HG03575 (cell line): Measurements from ENCODE around the gene STK39.
A peak's percentile ranks its signal among the peaks of the same experiment; 100 is the strongest.
"Not testable (repeated sequence)": the region's sequence is repeated elsewhere in the genome, so short reads cannot be mapped to it uniquely, and the experiment has no call there.

Experiments used
- ATAC-seq: cut with Tn5 transposase; IDR thresholded peaks from one replicate; pipeline ENCODE4 v1.9.1; 2021; ENCODE audit not compliant: unreplicated experiment, insufficient number of reproducible peaks, low FRiP score; ENCODE audit errors: extremely low read depth

STK39 gene

DNA sequence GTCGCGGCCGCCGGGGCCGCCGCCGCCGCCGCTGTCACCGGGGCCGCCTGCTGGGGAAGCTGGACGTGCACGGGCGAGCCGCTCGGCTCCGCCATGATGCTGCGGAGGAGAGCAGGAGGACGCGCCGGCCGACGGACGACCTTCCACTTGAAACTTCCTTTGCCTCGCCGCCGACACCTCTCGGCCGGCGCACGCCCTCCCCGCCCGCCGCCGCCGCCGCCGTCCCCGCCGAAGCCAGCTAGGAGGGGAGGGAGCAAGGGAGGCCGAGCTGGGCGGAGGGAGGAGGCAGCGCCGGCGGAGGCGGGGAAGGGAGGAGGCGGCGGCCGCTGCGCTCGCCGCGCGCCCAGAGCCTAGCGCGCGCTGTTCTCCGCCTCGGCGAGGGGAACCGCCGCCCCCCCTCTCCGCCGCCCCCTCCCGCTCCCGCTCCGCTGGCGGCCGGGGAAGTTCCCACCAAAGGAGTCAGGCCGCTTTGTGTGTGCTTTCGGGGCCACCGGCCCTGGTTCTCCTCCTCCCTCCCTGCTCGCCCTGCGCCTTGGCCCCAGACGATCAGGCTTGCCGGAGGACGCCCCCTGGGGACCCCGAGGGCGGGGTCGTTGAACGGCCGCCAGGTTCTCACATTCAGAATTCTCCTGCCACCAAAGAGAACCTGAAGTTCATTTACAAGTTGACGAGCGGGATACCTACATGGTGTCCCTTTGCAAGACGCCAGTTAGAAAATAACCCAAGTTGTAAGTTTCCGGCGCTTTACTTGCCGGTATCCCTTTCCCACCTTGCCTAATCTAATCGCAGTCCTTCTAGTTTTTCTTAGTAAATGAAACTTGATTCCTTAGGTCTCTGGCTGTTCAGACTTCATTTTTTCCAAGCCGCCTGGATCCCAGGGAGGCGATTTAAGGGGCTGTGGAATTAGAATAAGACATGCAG lies at the start of gene STK39:
STK39 (minus strand) TSS at position 255 of the 921 bp plus-strand sequence; CDS start at position 95, 160 bp downstream.
- peak; percentile 31 for ATAC-seq

DNA sequence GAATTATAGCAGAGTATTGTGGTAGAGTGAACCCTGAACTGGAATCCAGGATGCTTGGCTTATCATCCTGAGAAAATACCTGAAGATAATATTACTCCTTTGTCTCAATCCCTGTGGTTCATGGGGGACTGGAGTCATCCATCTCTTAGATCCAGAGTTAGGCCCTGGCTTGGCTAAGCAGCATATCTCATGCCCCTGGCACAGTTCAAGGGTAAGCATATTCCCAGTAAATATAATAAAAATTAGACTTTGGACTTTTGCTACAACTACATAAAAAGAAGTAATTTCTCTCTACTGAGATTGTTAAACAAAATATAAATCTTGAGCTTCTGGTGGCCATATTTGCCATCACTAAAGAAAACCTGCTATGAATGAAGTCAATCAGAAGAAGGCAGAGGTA lies 47.7 kb upstream of the STK39 start:
- ATAC-seq: no peak

GRCh38 chr2:168294409-168294808 lies 47.0 kb upstream of the STK39 start:
- ATAC-seq: no peak

GRCh38 chr2:168293766-168294165 lies 46.4 kb upstream of the STK39 start:
- no peak for ATAC-seq

DNA sequence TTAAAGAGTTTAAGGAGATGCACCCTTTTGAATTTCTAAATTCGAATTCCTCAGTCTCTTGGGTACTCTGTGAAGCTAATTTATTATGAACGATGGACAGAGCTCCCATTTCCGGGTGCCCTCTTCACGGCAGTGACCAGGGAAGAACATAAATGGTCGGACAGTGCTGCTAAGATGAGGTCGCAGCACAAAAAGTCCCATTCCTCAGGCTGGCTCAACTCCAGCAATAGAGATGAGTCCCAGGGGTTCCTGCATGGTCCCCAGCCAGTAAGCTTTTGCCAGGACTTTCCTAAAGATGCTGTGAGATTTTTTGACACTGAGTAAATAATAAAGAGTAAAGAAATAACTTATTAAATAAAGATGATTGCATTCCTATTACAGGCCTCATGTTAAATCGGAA lies 43.0 kb upstream of the STK39 start:
- no peak for ATAC-seq

DNA sequence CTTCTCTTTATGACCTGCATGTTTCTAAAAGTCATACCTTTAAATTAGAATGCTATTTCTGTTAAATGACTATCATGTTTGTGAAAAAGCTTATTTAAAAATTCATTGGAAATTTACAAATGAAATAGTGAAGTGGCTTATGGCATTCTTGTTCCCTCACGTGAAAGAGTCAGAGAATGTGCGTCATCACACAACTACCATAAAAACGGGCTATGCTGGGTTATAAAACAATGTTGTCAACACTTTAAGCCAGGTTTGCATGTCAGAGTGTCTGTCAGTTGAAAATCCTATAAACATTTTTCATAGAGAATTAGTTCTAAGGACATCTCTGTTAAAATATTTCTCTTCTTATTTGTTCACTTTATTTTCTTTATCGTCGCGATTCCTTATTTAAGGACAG lies 42.5 kb upstream of the STK39 start:
- no peak for ATAC-seq

DNA sequence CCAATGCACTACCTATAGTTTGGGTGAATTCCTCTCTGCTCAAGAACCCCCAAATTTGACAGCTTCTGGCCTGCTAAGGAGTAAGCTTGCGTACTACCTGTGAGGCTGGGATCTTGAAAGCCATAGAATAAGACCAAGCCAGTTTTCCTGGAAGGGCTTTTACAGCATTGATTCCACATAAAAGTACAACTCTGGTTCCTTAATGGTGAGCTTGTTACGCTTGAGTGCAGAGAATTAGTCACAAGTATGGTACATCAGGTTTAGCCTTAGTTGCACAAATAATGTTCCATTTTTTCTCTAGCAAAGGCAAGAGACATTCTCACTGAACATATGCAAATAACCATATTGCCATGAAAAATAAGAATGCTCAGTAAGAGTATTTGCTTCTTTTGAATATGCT lies 39.1 kb upstream of the STK39 start:
- ATAC-seq: no peak

GRCh38 chr2:168278424-168278888 lies 31.1 kb upstream of the STK39 start:
- ATAC-seq: no peak

DNA sequence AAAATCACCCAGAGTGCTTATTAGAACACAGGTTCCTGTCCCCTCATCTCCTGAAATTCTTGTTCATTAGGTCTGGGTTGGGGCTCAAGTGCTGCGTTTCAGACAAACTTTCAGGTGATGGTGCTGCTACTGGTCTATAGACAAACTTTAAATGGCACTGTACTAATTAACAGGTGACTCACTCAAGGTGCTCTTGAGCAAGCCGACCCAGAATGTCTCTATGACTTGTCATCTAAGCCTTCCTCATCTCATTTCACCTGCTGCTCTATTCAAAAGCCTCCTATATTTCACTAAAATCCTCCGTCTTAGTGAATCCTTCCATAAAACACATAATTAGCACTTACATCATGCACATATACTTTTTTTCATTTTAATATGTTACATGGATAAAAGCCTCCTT lies 29.9 kb upstream of the STK39 start:
- no peak for ATAC-seq

DNA sequence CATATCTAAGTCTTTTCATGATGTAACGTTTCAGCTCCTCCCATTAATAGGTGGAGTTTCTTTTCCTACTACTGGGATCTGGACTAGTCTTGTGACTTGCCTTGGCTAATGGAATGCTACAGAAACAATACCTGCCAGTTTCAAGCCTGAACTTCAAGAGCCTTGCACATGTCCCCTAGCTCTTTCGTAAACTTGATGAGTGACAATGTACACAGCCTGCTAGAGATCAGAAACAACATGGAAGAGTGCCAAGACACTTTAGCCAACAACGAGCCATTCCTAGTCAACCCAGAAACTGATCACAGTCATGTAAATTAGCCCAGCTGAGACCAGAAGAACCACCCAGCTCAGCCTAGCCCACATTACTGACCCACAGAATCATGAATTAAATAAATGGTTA lies 24.8 kb upstream of the STK39 start:
- ATAC-seq: no peak

- ATAC-seq: not testable (repeated sequence)
Measured at GRCh38 chr2:168262926-168263325, 15.5 kb upstream of the STK39 start.

GRCh38 chr2:168256448-168256847 lies 9.1 kb upstream of the STK39 start:
- ATAC-seq: no peak

GRCh38 chr2:168255866-168256265 lies 8.5 kb upstream of the STK39 start:
- ATAC-seq: no peak

GRCh38 chr2:168255103-168255502 lies 7.7 kb upstream of the STK39 start:
- ATAC-seq: no peak

DNA sequence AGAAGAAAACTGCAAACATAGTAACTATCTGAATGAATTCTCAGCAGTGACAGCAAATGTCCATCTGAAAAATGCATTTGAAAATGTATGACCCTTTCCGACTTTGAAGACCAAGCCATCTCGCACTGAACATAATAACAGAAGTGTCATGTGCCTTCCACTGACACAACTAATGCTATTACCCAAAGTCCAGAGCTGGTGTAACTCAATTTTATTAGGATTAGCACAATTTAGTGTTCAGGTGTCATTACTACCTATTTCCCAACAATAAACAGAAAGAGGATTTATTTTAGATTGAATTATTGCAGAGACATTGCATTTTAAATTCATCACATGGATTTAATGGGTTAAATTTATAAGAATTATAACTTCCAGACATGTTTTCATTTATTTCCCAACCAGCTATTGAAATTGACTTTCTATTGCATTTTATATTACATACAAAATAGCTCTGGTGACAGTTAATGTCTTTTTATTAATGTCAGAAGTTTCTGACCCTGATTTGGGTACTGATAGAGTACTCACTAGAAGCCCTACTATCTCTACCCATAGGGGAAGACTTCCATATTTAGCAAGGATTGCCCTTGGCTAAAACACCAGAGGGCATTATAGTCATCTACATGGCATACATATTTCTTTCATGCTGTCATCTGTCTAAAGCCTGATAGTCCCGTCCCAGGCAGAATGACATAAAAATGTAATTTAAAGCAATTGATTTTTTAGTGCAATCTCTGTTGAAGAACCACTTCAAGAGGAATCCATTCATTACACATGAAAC lies 7.0 kb upstream of the STK39 start:
- no peak for ATAC-seq

GRCh38 chr2:168253379-168253778 lies 6.0 kb upstream of the STK39 start:
- ATAC-seq: no peak

GRCh38 chr2:168252976-168253375 lies 5.6 kb upstream of the STK39 start:
- ATAC-seq: no peak

DNA sequence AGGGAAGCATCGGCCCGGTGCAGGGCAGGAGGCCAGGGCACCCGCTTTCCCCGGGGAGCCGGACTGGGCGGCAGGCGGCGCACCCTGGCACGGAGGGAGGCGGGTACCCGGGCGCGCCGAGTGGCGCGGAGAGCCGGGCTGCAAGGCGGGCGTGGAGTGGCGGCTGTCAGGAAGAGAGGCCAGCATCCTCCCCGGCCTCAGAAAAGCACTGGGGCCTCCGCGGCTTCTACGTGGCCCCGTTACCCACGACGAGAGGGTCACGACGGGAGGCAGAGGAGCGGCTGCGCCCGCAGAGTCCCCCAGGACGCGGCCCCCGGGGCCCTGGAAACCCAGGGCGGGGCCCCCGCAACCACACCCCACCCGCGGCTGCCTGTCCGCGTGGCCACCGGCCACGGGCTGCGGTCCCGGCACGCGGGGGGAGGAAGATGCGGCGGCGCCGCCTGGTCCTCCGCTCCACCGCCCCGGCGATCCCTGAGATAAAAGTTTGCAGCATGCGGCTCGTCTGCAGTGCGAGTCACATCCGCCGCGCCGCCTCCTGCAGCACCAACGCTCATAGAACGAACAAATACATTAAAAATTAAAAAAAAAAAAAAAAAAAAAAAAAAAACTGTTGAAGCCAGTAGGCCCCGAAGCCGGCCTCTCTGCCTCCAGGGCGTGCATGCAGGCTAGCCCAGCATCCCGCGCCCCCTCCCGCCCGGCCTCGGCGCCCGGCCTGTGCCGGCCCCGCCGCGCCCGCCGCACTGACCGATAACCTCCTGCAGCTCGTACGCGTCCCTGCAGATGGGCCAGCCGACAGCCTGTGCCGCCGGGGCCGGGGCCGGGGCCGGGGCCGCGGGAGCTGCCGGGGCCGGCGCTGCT lies 683 bp downstream of the STK39 start:
- peak; percentile 46 for ATAC-seq

GRCh38 chr2:168246072-168246482 lies 1.3 kb downstream of the STK39 start:
- ATAC-seq: no peak
